ENCODE results near the gene TRAF3. TPM values are rescaled to one million over a fixed set of nuclear protein-coding genes. Genes with fewer than 3 reads are reported as not detected.

TRAF3 gene
- total and polyA plus RNA-seq, 4 donors, result 2.1 to 12.0 (median 5.2) TPM

DNA sequence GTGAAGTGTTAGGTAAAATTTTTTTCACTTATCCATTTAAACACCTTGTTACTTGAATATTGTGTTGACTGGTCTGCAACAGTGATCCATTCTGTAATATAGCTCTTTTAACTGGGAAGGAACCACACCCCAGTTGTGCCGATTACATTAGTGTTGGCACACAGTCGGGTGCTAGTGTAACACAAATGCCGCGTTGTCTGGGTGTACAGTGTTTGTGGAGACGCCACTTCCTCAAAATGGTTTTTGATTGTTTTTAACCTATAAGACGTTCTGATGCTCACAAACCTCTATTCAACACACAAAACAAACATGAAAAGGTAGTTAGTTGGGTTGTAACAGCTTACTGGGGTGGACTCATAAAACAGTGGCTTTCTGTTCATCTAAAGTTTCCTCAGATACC is 48.0 kb upstream of the TRAF3 start (continued):
- TF ChIP-seq, protein P1, sequence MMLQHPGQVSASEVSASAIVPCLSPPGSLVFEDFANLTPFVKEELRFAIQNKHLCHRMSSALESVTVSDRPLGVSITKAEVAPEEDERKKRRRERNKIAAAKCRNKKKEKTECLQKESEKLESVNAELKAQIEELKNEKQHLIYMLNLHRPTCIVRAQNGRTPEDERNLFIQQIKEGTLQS (IDR thresholded peaks at IDR 0.05), result no peak
- TF ChIP-seq YY1 (IDR thresholded peaks at IDR 0.05) (no peak), GABPA (IDR thresholded peaks at IDR 0.05 in 1 of 2, conservative IDR thresholded peaks at IDR 0.05 in 1 of 2) (no peak), NR2F2 (IDR thresholded peaks at IDR 0.05) (no peak)

DNA sequence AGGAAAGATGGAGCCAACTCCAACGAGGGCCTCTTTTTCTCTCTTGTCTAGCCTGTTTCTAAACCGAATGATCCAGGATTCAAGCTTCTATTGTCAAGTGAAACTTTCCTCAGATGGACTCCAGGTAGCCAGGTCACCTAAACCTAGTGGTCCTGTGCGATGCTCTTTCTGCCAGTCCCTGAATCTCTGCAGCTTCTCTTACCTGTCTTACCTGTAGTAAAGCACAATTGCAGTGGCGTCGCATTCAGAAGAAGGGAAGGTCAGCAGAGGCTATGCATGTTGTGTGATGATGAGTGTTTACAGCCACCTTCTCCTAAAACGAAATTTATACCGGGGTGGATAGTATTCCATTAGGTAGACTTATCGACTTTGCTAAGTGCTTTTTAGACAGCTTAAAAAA is 47.4 kb upstream of the TRAF3 start:
- no peaks in the 10 kb centered on the region for H3K27me3 ChIP-seq (ENCODE audit: control insufficient read depth in 4 of 4, insufficient read depth in 4 of 4, low read length in 3 of 4)
- peaks cover 0 to 5% (median 2%) of the 10 kb centered on the region in 4 donors for H3K4me1 ChIP-seq (ENCODE audit: control insufficient read depth in 4 of 4, insufficient read depth in 4 of 4, low read length in 3 of 4)
- H3K9ac ChIP-seq (ENCODE audit: low read depth in 1 of 2, low read length in 2 of 2), result no peak overlapping the region
- no peak overlapping the region for H3K4me3 ChIP-seq (ENCODE audit: low read depth in 1 of 3, low read length in 3 of 3)
- WGBS, result 96% methylated on average over 8 of the region's 8 CpGs
- no peak for DNase-seq (ENCODE audit: low spot score)
- H3K9me3 ChIP-seq (ENCODE audit: control insufficient read depth in 4 of 4, low read length in 3 of 4), result no peaks in the 10 kb centered on the region
- no peak overlapping the region for H3K27ac ChIP-seq (ENCODE audit: low read depth in 1 of 2, low read length in 2 of 2)
- H3K36me3 ChIP-seq (ENCODE audit: control insufficient read depth in 4 of 4, insufficient read depth in 3 of 4, low read depth in 1 of 4, low read length in 3 of 4), result peaks cover 1 to 23% (median 12%) of the 10 kb centered on the region in 4 donors
- TF ChIP-seq JUND (IDR thresholded peaks at IDR 0.05), result no peak
- no peak for TF ChIP-seq HNF4G (IDR thresholded peaks at IDR 0.05)
- TF ChIP-seq FOXA1 (IDR thresholded peaks at IDR 0.05), result no peak
- TF ChIP-seq, protein P1 (IDR thresholded peaks at IDR 0.05), result no peak
- TF ChIP-seq, protein P2, sequence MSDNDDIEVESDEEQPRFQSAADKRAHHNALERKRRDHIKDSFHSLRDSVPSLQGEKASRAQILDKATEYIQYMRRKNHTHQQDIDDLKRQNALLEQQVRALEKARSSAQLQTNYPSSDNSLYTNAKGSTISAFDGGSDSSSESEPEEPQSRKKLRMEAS (IDR thresholded peaks at IDR 0.05), result no peak
- TF ChIP-seq, protein P3, sequence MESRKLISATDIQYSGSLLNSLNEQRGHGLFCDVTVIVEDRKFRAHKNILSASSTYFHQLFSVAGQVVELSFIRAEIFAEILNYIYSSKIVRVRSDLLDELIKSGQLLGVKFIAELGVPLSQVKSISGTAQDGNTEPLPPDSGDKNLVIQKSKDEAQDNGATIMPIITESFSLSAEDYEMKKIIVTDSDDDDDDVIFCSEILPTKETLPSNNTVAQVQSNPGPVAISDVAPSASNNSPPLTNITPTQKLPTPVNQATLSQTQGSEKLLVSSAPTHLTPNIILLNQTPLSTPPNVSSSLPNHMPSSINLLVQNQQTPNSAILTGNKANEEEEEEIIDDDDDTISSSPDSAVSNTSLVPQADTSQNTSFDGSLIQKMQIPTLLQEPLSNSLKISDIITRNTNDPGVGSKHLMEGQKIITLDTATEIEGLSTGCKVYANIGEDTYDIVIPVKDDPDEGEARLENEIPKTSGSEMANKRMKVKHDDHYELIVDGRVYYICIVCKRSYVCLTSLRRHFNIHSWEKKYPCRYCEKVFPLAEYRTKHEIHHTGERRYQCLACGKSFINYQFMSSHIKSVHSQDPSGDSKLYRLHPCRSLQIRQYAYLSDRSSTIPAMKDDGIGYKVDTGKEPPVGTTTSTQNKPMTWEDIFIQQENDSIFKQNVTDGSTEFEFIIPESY (IDR thresholded peaks at IDR 0.05), result no peak
- TF ChIP-seq GABPA (IDR thresholded peaks at IDR 0.05 in 1 of 2, conservative IDR thresholded peaks at IDR 0.05 in 1 of 2), result no peak
- no peak for TF ChIP-seq RAD21 (IDR thresholded peaks at IDR 0.05)
- no peak for TF ChIP-seq RXRA (IDR thresholded peaks at IDR 0.05)
- no peak for TF ChIP-seq SP1 (IDR thresholded peaks at IDR 0.05)
- TF ChIP-seq HNF4A (conservative IDR thresholded peaks at IDR 0.05), result no peak
- TF ChIP-seq TAF1 (conservative IDR thresholded peaks at IDR 0.05), result no peak
- TF ChIP-seq, protein P4, sequence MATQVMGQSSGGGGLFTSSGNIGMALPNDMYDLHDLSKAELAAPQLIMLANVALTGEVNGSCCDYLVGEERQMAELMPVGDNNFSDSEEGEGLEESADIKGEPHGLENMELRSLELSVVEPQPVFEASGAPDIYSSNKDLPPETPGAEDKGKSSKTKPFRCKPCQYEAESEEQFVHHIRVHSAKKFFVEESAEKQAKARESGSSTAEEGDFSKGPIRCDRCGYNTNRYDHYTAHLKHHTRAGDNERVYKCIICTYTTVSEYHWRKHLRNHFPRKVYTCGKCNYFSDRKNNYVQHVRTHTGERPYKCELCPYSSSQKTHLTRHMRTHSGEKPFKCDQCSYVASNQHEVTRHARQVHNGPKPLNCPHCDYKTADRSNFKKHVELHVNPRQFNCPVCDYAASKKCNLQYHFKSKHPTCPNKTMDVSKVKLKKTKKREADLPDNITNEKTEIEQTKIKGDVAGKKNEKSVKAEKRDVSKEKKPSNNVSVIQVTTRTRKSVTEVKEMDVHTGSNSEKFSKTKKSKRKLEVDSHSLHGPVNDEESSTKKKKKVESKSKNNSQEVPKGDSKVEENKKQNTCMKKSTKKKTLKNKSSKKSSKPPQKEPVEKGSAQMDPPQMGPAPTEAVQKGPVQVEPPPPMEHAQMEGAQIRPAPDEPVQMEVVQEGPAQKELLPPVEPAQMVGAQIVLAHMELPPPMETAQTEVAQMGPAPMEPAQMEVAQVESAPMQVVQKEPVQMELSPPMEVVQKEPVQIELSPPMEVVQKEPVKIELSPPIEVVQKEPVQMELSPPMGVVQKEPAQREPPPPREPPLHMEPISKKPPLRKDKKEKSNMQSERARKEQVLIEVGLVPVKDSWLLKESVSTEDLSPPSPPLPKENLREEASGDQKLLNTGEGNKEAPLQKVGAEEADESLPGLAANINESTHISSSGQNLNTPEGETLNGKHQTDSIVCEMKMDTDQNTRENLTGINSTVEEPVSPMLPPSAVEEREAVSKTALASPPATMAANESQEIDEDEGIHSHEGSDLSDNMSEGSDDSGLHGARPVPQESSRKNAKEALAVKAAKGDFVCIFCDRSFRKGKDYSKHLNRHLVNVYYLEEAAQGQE (IDR thresholded peaks at IDR 0.05), result no peak

All from liver (tissue), 9 donors.